ENCODE data around the gene TBL1XR1. TPM values are rescaled to one million over a fixed set of nuclear protein-coding genes. Genes with fewer than 3 reads are reported as not detected.
A peak's percentile ranks its signal among the peaks of the same experiment; 100 is the strongest.

The TBL1XR1 gene
- 66.2 TPM for total RNA-seq

DNA sequence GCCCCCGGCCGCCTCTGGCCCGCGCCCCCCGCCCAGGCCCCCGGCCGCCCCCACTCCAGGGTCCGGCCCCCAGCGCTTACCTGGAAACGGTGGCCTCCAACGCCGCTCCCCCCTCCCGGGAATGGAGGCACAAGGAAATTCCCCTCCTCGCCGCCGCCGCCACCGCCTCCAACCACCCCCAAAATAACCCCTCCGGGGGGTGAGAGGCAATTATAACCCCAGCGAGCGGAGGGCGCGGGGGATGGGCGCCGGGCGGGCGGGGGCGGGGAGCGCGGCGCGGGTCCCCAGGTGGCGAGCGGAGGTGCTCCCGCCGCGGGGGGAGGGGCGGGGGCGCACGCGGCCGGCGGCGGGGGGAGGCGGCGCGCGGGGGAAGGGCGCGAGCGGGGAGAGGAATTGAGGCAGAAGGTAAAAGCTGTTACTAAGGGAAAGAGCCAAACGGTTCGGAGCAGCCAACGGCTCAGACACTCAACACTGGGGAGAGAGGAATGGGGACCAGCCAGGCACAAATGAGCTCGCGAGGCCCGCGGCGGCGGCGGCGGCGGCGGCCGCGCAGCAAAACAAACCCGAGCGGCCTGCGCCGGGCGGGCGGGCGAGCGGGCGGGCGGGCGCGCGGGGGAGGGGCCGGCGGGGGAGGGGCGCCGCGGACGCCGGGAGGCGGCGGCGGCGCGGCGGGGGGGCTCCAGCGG is at the start of gene TBL1XR1:
Gene TBL1XR1 (minus strand): TSS at position 442 of the 686 bp plus-strand sequence. CDS start 132,505 bp downstream, outside the sequence.
- Histone ChIP-seq H3K4me1 (ENCODE audit: insufficient read depth, low read length) (peaks cover 42% of the 10 kb centered on the region), H3K27me3 (ENCODE audit: insufficient read depth, low read length) (no peaks in the 10 kb centered on the region), H3K9me3 (ENCODE audit: low read depth, low read length) (no peaks in the 10 kb centered on the region), H3K4me3 (ENCODE audit: low read length) (peak within 1 kb of the TSS; percentile 98)

DNA sequence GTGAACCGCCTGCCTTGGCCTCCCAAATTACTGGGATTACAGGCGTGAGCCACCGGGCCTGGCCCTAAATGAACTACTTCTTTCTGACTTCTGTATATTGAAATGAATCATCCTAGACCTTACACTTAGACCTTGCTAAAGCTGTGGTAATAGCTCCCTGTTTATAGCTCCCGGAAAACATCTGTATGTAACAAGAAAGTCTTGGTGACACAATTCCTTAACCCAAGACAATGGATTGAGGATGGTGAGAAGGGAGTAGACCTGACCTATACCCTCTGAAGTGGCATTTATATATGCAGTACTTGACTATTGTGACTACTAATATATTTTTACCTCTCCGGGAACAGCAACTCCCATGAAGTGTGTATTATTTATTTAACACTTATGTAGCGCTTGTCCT is 48.0 kb upstream of the TBL1XR1 start:
- H3K4me1 ChIP-seq (ENCODE audit: insufficient read depth, low read length): peaks cover 7% of the 10 kb centered on the region
- no peaks in the 10 kb centered on the region for H3K27me3 ChIP-seq (ENCODE audit: insufficient read depth, low read length)
- no peaks in the 10 kb centered on the region for H3K9me3 ChIP-seq (ENCODE audit: low read depth, low read length)
- H3K4me3 ChIP-seq (ENCODE audit: low read length): no peak overlapping the region

DNA sequence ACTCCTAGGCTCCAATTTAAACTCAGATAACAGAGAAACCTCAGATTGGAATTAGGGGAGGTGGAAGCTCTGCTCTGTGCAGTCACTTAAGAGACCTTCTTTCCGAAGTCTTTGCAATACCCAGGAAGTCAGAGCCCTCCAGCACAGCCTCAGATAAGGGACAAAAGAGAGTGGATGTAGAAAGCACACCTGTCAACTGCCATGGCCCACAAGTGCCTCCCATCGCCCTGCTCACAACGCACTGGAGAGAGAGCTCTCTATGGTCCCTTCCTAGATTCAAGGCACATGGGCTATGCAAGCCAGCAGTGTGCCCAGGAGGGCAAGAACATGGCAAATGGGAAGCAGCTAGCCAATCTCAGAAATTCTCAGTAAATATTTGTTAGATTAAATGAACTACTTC is 47.3 kb upstream of the TBL1XR1 start:
- H3K4me1 ChIP-seq (ENCODE audit: insufficient read depth, low read length): peaks cover 6% of the 10 kb centered on the region
- H3K27me3 ChIP-seq (ENCODE audit: insufficient read depth, low read length): no peaks in the 10 kb centered on the region
- no peak overlapping the region for H3K4me3 ChIP-seq (ENCODE audit: low read length)
- no peaks in the 10 kb centered on the region for H3K9me3 ChIP-seq (ENCODE audit: low read depth, low read length)

DNA sequence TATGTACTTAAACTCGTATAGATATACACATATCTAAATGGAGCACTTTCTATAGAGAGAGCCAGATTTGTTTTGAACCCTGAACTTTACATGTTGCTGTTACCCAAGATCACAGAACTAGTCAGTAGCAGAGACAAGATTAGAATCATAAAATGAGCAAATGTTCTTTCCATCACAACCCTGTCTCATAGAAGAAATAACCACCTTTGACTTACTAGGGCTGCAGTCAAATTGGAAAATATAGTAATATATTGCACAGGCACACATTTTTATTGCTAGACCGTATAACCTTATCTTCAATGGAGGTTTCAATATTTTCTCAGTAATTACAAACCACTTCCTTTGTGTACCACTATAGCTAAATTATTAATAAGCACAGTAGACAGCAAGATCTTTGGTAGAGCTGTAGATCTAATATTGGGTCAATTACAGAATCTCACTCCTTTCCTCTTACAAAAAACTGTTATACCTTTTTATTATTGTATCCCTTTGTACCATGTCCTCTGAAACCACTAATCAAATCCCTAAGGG is 41.5 kb upstream of the TBL1XR1 start:
- Histone ChIP-seq H3K27me3 (ENCODE audit: insufficient read depth, low read length) (no peaks in the 10 kb centered on the region), H3K4me1 (ENCODE audit: insufficient read depth, low read length) (no peaks in the 10 kb centered on the region), H3K9me3 (ENCODE audit: low read depth, low read length) (no peaks in the 10 kb centered on the region), H3K4me3 (ENCODE audit: low read length) (no peak overlapping the region)

DNA sequence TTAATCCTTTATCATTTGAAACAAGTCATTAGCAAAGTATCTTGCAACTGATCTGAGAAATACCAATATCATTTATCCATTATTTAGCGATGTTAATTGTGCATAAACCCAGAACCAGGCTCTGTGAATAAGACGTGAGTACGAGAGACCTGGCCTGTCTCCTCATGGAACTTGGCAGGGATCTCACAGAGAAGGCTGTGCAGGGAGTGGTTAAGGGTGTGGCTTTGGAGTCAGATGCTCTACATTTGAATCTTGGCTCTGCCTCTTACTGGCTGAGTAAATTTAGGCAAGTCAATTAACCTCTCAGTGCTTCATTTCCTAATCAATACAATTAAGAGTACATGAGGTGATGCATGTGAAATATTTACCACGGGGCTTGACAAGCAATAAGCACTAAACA is 39.9 kb upstream of the TBL1XR1 start:
- Histone ChIP-seq H3K27me3 (ENCODE audit: insufficient read depth, low read length) (no peaks in the 10 kb centered on the region), H3K4me3 (ENCODE audit: low read length) (no peak overlapping the region), H3K9me3 (ENCODE audit: low read depth, low read length) (no peaks in the 10 kb centered on the region), H3K4me1 (ENCODE audit: insufficient read depth, low read length) (no peaks in the 10 kb centered on the region)

DNA sequence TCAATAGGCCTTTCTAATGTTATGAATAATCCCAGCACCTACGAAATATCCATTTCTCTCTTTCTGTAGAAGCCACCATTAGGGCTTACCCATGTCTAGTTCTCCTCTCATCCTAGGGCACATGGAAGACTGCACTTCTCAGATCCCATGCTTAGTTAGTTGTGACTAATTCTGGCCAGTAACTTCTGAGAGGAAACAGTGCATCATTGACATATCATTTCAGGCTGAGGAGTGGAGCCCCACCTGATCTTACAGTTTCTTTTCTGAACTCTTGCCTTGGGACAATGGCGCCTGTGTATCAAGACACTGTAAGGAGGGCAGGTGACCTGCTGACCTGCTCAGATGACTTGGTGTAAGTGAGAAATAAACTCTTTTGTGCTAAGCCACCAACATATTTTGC is 39.4 kb upstream of the TBL1XR1 start:
- no peak overlapping the region for H3K4me3 ChIP-seq (ENCODE audit: low read length)
- H3K9me3 ChIP-seq (ENCODE audit: low read depth, low read length): no peaks in the 10 kb centered on the region
- no peaks in the 10 kb centered on the region for H3K4me1 ChIP-seq (ENCODE audit: insufficient read depth, low read length)
- no peaks in the 10 kb centered on the region for H3K27me3 ChIP-seq (ENCODE audit: insufficient read depth, low read length)

DNA sequence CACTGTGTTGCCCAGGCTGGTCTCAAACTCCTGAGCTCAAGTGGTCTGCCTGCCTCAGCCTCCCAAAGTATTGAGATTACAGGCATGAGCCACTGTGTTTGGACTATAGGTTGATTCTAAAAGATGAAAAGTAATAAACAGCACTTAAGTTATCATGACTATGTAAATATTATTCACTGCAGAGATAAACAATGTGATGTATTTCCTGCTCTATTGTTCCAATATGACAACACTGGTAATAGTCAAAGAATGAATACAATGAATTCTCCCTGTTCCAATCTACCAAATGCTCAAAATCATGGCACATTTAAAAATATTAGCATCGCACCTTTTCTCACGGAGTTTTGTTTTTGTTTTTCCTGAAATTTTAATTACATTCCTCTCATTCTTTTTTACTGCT is 36.8 kb upstream of the TBL1XR1 start:
- peaks cover 3% of the 10 kb centered on the region for H3K4me1 ChIP-seq (ENCODE audit: insufficient read depth, low read length)

DNA sequence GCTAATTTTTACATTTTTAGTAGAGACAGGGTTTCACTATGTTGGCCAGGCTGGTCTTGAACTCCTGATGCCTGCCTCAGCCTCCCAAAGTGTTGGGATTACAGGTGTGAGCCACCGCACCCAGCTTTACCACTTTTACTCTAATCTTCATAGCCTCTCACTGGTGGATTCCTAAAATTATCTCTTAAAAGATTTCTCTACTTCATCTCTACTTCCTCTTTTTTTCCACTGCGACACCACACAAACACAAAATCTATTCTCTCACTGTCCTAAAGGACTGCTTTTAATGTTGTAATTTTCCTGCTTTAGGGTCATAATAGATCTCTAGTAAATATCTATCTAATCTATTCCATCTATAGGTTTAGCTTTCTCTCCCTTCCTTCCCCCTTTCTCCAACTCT is 34.0 kb upstream of the TBL1XR1 start:
- peaks cover 3% of the 10 kb centered on the region for H3K4me1 ChIP-seq (ENCODE audit: insufficient read depth, low read length)
- H3K4me3 ChIP-seq (ENCODE audit: low read length): no peak overlapping the region
- no peaks in the 10 kb centered on the region for H3K27me3 ChIP-seq (ENCODE audit: insufficient read depth, low read length)
- no peaks in the 10 kb centered on the region for H3K9me3 ChIP-seq (ENCODE audit: low read depth, low read length)

More for the DNA sequence above, 36.8 kb upstream of the TBL1XR1 start:
- Histone ChIP-seq H3K4me3 (ENCODE audit: low read length) (no peak overlapping the region), H3K27me3 (ENCODE audit: insufficient read depth, low read length) (no peaks in the 10 kb centered on the region), H3K9me3 (ENCODE audit: low read depth, low read length) (no peaks in the 10 kb centered on the region)

DNA sequence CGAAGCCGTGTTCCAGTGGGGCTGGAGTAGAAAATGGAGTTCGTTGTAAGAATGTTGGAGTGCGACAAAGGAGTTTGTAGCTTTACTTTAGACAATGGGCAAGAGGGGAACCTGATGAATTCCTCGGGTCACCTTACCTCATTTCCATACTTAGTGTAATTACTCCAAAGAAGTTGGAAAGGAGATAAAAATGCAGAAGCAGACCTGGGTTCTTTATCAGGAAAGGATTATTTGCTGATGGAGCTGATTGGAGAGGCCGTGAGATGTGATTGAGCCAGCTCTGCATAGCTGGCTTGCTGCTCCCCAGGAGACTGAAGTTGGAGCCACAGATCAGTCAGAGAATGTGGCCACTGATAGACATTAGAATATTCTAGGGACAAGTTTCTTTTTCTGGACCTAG is 33.4 kb upstream of the TBL1XR1 start:
- no peaks in the 10 kb centered on the region for H3K27me3 ChIP-seq (ENCODE audit: insufficient read depth, low read length)
- peaks cover 4% of the 10 kb centered on the region for H3K4me1 ChIP-seq (ENCODE audit: insufficient read depth, low read length)
- no peaks in the 10 kb centered on the region for H3K9me3 ChIP-seq (ENCODE audit: low read depth, low read length)
- H3K4me3 ChIP-seq (ENCODE audit: low read length): no peak overlapping the region

DNA sequence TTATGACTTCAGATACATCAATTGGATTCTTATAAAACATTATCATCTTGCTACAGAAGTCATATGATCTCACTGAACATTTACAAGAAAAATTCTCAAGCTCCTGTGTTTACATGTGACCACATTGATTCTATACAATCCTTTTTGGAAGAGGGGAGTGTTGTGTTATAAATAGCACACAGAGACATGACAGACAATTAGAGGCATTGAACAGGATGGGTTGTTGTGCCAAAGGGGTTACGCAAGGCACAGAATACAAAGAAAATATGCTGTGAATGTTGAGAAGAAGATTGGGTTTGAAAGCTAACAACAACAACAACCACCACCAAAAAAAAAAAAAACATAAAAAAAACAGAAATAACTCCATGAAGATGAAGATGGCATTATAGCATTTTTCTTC is 32.5 kb upstream of the TBL1XR1 start:
- Histone ChIP-seq H3K4me1 (ENCODE audit: insufficient read depth, low read length) (peaks cover 8% of the 10 kb centered on the region), H3K9me3 (ENCODE audit: low read depth, low read length) (no peaks in the 10 kb centered on the region), H3K4me3 (ENCODE audit: low read length) (no peak overlapping the region), H3K27me3 (ENCODE audit: insufficient read depth, low read length) (no peaks in the 10 kb centered on the region)

DNA sequence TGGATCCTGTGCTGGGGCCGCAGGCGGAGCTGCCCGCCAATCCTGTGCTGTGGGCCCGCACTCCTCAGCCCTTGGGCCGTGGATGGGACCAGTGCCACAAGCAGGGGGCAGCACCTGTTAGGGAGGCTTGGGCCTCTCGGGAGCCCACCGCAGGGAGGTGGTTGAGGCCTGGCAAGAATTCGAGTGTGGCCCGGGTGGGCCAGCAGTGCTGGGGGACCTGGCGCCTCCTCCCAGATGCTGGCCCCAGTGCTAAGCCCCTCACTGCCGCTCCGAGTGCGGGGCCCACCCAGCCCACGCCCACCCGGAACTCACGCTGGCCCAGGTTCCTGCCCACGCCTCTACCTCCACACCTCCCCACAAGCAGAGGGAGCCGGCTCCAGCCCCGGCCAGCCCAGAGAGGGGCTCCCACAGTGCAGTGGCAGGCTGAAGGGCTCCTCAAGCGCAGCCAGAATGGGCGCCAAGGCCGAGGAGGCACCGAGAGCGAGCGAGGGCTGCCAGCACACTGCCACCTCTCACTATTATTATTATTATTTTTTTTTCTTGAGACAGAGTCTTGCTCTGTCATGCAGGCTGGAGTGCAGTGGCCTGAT is 31.4 kb upstream of the TBL1XR1 start:
- no peak overlapping the region for H3K4me3 ChIP-seq (ENCODE audit: low read length)
- H3K4me1 ChIP-seq (ENCODE audit: insufficient read depth, low read length): peaks cover 15% of the 10 kb centered on the region
- no peaks in the 10 kb centered on the region for H3K9me3 ChIP-seq (ENCODE audit: low read depth, low read length)

DNA sequence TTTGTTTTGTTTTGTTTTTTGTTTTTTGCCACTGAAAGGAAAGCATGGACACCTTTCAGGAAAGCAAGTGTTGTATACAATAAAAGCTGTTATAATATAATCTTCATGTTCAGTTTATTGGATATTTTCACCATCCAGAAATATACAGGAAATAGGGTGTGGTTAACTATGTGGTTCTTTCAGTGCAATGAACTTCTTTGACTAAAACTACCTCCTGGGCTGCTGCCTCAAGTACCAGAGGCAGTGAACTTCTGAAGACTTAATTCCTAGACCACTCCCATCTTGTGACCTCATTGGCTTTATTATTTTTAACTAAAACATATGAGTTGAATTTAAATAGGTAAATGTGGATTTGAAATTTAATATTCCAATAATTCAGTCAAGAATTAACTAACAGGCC is 27.1 kb upstream of the TBL1XR1 start:
- H3K9me3 ChIP-seq (ENCODE audit: low read depth, low read length): no peaks in the 10 kb centered on the region
- no peaks in the 10 kb centered on the region for H3K27me3 ChIP-seq (ENCODE audit: insufficient read depth, low read length)
- H3K4me3 ChIP-seq (ENCODE audit: low read length): no peak overlapping the region
- peaks cover 31% of the 10 kb centered on the region for H3K4me1 ChIP-seq (ENCODE audit: insufficient read depth, low read length)

More for the DNA sequence above, 31.4 kb upstream of the TBL1XR1 start:
- no peaks in the 10 kb centered on the region for H3K27me3 ChIP-seq (ENCODE audit: insufficient read depth, low read length)

DNA sequence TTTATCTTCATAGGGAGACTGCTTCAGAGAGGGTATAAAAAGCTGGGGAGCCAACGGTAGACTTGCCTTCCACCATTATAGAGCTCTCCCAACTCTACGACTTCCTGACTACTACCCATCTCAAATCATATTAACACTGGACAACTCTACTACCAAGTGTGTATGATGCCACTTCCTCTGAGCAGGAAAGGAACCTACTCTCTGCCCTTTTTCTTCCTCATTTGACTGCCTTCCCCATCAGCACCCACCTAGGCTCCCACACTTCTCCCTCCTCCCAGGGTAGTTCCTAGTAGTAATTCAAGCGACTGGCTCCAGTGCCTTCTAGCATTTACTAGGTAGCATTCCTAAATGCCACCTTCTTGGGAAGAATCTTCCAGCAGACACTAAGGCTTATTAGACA is 24.5 kb upstream of the TBL1XR1 start:
- peaks cover 31% of the 10 kb centered on the region for H3K4me1 ChIP-seq (ENCODE audit: insufficient read depth, low read length)
- H3K27me3 ChIP-seq (ENCODE audit: insufficient read depth, low read length): no peaks in the 10 kb centered on the region
- no peak overlapping the region for H3K4me3 ChIP-seq (ENCODE audit: low read length)
- no peaks in the 10 kb centered on the region for H3K9me3 ChIP-seq (ENCODE audit: low read depth, low read length)

DNA sequence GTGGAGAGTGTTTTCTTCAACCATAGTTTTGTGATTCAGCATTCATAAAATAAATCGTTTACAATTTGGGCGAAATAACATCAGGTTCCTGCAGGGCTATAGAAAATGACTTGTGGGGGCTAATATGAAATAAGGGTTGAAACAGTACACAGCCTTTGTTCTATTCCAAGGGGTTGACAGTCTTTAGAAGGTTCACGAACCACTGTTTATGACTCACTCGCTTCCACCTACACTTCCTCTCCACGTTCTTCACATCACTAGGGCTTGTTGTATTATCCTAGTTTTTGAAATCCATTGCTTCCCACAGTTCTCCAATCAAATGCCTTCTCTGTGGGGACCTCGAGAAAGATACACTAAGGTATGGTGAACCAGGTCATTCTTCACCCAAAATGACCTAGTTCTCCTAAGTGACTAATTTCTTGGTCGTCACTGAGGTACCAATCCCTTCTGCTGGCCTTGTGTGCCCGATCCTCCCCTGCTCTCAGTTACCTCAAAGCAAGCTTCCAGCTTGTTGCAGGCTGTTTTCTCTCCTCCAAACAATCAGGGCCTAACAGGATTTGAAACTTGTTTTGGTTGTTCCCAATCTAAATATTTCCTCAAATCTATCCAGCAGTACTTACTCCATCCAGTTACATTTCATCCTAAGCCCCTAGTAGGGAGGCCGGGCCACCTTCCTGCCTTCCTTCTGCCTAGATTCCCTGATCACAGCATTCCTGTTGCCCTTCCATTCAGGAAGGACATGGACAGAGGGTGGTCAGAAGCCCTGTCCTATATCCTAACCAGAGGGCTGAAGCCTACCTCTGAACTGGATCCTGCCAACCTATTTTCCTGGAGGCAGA is 23.1 kb upstream of the TBL1XR1 start:
- no peak overlapping the region for H3K4me3 ChIP-seq (ENCODE audit: low read length)
- H3K9me3 ChIP-seq (ENCODE audit: low read depth, low read length): no peaks in the 10 kb centered on the region
- peaks cover 28% of the 10 kb centered on the region for H3K4me1 ChIP-seq (ENCODE audit: insufficient read depth, low read length)
- no peaks in the 10 kb centered on the region for H3K27me3 ChIP-seq (ENCODE audit: insufficient read depth, low read length)

DNA sequence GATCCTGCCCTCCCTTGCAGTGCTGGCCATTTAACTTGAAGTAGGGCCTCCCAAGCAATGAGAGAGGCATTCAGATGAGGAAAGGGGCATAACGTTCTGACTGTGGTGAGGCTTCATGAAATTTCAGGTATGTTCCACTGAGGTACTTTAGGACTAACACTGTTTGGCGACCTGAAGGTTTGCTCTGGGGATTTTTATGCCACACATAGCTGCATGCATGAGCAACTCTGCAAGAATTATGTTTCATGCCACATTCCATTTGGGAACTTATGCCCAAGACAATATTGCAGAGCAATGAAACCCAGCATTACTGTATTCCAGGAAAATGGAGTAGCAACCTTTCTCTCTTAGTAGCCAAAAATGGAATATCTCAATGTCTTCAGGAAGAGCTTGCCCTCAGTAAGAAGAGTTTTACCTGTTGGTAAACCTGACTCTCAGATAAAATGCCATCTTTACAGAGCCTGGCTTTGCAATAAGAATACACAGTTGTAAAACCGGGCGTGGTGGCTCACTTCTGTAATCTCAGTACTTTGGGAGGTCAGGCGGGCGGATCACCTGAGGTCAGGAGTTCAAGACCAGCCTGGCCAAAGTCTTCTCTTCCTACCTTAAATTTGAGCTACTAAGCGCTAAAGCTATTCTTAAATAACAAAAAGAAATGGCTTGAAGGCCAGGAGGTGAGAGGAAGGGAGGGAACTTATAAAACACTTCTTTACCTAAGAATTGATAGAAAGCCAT is 16.7 kb upstream of the TBL1XR1 start:
- Histone ChIP-seq H3K9me3 (ENCODE audit: low read depth, low read length) (no peaks in the 10 kb centered on the region), H3K27me3 (ENCODE audit: insufficient read depth, low read length) (no peaks in the 10 kb centered on the region), H3K4me1 (ENCODE audit: insufficient read depth, low read length) (no peaks in the 10 kb centered on the region), H3K4me3 (ENCODE audit: low read length) (no peak overlapping the region)

Data from mononuclear cell (primary cell).